AG10803 (cell line): ENCODE measurements around the gene CC2D1A.

Experiments
- DNase-seq: peaks from one replicate; pipeline ENCODE4 v3.0.0; 2010; ENCODE audit warnings: low read depth
- H3K4me3 ChIP-seq: 2 replicates; pipeline ENCODE4 v1.5.1; 2011; ENCODE audit warnings: mild to moderate bottlenecking, low read length, control low read depth
- TF ChIP-seq, protein P1 (sequence below): conservative IDR thresholded peaks from 2 replicates; pipeline ENCODE4 v1.5.1; 2011; ENCODE audit warnings: mild to moderate bottlenecking, low read length, control low read depth, inconsistent platforms

CC2D1A gene

DNA sequence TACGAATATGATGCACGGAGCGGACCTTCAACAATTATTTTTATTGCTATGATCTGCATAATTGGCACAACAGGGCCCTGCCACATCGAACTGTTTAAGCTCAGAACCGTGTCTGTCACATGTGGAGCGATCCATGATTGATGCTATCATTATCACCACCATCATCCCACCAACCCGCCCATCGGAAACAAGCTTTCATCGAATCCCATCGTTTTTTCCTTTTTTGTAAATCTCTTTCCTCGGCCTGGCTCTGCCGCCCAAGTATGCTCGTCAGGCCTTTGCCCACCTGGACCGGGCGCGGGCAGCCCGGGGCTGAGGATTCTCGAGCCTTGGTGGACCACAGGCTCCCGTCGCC is 45.8 kb downstream of the CC2D1A start:
- peak overlapping the region; percentile 67 for H3K4me3 ChIP-seq
- no peak for DNase-seq
- TF ChIP-seq, protein P1, sequence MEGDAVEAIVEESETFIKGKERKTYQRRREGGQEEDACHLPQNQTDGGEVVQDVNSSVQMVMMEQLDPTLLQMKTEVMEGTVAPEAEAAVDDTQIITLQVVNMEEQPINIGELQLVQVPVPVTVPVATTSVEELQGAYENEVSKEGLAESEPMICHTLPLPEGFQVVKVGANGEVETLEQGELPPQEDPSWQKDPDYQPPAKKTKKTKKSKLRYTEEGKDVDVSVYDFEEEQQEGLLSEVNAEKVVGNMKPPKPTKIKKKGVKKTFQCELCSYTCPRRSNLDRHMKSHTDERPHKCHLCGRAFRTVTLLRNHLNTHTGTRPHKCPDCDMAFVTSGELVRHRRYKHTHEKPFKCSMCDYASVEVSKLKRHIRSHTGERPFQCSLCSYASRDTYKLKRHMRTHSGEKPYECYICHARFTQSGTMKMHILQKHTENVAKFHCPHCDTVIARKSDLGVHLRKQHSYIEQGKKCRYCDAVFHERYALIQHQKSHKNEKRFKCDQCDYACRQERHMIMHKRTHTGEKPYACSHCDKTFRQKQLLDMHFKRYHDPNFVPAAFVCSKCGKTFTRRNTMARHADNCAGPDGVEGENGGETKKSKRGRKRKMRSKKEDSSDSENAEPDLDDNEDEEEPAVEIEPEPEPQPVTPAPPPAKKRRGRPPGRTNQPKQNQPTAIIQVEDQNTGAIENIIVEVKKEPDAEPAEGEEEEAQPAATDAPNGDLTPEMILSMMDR: no peak

DNA sequence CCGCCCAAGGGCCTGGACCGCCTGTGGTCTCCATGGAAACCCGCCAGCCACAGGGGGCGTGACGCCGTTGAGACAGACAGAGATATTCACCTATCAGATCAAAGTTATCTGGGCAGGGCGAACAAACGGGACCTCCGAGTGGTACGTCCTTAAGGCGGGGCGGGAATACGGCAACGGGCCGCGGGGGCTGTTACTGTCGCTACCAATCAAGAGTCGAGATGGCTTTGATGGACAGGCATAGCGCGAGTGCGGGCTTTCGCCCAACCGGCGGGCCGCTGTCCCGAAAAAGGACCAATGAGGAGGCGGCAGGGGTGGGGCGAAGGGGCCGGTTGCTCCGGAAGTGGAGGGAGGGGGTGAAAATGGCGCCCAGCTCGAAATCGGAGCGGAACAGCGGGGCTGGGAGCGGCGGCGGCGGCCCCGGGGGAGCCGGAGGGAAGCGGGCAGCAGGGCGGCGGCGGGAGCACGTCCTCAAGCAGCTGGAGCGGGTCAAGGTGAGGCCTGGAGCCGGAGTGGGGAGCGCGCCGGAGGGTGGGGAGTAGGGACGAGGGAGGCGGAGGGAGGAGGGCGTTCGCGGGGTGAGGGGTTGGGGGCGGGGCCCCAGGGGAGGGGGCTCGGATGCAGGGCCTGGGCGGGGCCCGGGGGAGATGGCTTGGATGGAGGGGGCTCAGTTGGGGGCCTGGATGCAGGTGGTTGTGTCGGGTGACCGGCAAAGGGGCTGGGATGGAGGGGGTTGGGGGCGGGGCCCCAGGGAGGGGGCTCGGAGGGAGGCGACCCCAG is 46.3 kb downstream of the CC2D1A start, which contains the start of gene DCAF15:
TSS of gene DCAF15 (plus strand) at position 356 of the 777 bp plus-strand sequence. CDS start at position 360, 4 bp downstream.
- DNase-seq: peak; percentile 100
- peak within 1 kb of the TSS; percentile 85 for H3K4me3 ChIP-seq
- TF ChIP-seq, protein P1: no peak

DNA sequence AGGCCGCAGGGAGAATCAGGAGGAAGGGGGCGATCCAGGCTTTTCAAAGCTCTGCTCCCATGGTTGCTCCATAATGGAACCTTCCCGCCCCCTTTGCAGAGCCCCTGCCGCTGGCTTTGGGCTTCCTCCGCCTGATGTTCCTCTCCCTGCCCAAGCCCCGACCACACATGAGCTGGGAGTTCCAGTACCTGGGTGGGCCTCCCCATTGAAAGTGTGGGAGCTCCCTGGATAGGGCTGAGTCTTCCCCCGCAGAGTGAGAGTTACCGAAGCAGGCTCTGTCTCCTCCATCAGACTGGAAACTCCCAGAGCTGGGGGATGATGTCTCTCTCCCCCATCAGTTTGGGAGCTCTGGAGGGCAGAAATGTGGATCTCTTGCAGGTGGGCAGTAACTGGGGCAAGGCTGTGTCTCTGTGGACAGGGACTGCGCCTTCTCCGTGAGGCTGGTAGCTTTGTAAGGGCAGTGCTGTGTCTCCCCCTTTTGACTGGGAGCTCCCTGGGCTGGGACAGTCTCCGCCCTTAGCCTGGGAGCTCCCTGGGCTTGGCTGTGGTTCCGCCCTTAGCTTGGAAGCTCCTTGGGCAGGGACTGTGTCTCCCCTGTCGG is 47.0 kb downstream of the CC2D1A start:
- TF ChIP-seq, protein P1: peak; percentile 39
- H3K4me3 ChIP-seq: peak overlapping the region; percentile 85
- peak; percentile 74 for DNase-seq

DNA sequence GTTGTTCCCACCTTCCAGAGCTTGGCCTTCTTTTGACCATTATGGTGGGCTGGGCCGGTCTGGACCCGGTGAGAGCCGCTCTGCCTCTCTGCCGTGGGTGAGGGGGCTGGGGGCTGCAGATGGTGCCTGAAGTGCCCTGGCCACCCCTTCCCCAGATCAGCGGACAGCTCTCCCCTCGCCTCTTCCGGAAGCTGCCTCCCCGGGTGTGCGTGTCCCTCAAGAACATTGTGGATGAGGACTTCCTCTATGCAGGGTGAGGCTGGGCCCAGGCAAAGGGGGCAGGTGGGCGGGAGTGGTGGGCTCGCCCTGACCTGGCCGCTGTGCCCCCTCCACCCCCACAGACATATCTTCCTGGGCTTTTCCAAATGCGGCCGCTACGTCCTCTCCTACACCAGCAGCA is 48.2 kb downstream of the CC2D1A start:
- TF ChIP-seq, protein P1: no peak
- H3K4me3 ChIP-seq: no peak overlapping the region
- DNase-seq: no peak

DNA sequence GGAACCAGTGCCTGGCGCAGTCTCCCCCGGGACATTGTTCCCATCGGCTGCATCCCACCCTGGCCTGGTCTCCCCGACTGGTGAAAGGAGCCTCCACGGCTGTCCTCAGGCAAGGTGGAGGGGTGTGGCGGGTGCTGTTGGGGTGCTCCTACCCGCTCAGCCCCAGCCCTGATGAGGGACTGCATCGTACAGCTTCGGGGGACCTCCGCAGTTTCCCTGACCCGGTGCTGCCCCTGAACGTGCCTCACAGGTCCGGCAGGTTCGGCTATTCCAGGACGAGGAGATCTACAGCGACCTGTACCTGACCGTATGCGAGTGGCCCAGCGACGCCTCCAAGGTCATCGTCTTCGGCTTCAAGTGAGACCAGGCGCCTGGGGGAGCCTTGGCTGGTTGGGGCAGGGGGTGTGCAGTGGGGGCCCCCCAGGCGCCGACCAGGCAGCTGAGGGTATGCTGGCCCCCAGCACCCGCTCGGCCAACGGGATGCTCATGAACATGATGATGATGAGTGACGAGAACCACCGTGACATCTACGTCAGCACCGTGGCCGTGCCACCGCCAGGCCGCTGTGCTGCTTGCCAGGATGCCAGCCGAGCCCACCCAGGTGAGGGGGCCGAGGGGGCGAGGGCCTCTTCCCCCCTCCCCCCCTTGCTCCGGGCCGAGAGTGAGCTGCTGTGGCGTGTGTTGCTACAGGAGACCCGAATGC is 49.8 kb downstream of the CC2D1A start:
- TF ChIP-seq, protein P1: no peak
- no peak for DNase-seq
- H3K4me3 ChIP-seq: no peak overlapping the region

DNA sequence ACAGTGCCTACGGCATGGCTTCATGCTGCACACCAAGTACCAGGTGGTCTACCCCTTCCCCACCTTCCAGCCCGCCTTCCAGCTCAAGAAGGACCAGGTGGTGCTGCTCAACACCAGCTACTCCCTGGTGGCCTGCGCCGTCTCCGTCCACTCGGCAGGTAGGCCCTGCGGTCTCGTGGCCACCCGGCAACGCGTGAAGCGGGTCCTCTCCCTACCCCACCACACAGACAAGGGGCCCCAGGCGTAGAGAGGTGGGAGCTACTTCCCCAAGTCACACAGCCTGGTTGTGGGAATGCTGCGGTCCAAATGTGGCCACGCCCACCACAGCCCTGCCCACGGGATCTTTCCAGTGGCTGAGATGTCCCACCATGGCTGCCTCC is 50.4 kb downstream of the CC2D1A start:
- no peak overlapping the region for H3K4me3 ChIP-seq

More for the DNA sequence above, 50.4 kb downstream of the CC2D1A start:
- TF ChIP-seq, protein P1: no peak
- DNase-seq: no peak
